Immature natural killer cell (primary cell): ENCODE data around the gene CAPN10. TPM values are rescaled to one million over a fixed set of nuclear protein-coding genes. Genes with fewer than 3 reads are reported as not detected.
"Not testable (repeated sequence)": the region's sequence is repeated elsewhere in the genome, so short reads cannot be mapped to it uniquely, and the experiment has no call there.

Source experiments
- DNase-seq, 3 donors: peaks; one replicate each; pipeline ENCODE4 v3.0.0; 2022; ENCODE audit warnings: mixed read lengths in 1 of 3
- H3K27ac Mint-ChIP-seq, 6 donors: one replicate each; pipeline ENCODE4 v1.8.0; 2020; ENCODE audit warnings: mixed read lengths in 6 of 6, mild to moderate bottlenecking in 5 of 6, inconsistent platforms in 4 of 6, moderate library complexity in 3 of 6
- H3K27me3 Mint-ChIP-seq, 3 donors: one replicate each; pipeline ENCODE4 v1.8.0; 2020 to 2021; ENCODE audit warnings: low read depth in 3 of 3, mild to moderate bottlenecking in 3 of 3, mixed read lengths in 3 of 3, moderate library complexity in 3 of 3, inconsistent platforms in 1 of 3
- H3K36me3 Mint-ChIP-seq, 3 donors: one replicate each; pipeline ENCODE4 v1.8.0; 2020; ENCODE audit warnings: mixed read lengths in 3 of 3, inconsistent platforms in 2 of 3, mild to moderate bottlenecking in 2 of 3
- H3K4me1 Mint-ChIP-seq, 2 donors: one replicate each; pipeline ENCODE4 v1.8.0; 2020; ENCODE audit warnings: inconsistent platforms in 2 of 2, mild to moderate bottlenecking in 2 of 2, mixed read lengths in 2 of 2, moderate library complexity in 1 of 2
- H3K4me3 Mint-ChIP-seq, 5 donors: one replicate each; pipeline ENCODE4 v1.8.0; 2020; ENCODE audit warnings: mild to moderate bottlenecking in 5 of 5, mixed read lengths in 5 of 5, inconsistent platforms in 3 of 5, moderate library complexity in 3 of 5
- H3K9me3 Mint-ChIP-seq, 6 donors: one replicate each; pipeline ENCODE4 v1.8.0; 2020; ENCODE audit warnings: mild to moderate bottlenecking in 6 of 6, mixed read lengths in 6 of 6, inconsistent platforms in 4 of 6, moderate library complexity in 3 of 6
- polyA plus RNA-seq, 3 donors: library from polyadenylated mRNA; unstranded; fragments of 300-500 nt; fragmentation: Illumina TruSeq; gene quantifications; one replicate each; pipeline ENCODE4 v1.2.3, GENCODE V29; 2021

CAPN10 gene
- 10 to 100 TPM in 2 of 3 donors, 1 to 10 TPM in 1; 9.7 to 22.5 (median 11.6) TPM for polyA plus RNA-seq

GRCh38 chr2:240586198-240586918 lies at the start of gene CAPN10:
CAPN10 (plus strand) TSS chr2:240586734; CDS start chr2:240586912, 178 bp downstream.
- H3K27ac Mint-ChIP-seq = peak within 1 kb of the TSS; percentile 91 to 97 (median 94)
- H3K4me3 Mint-ChIP-seq = peak within 1 kb of the TSS; percentile 93 to 97 (median 96)
- peak; percentile 96 to 97 (median 97) for DNase-seq
- H3K4me1 Mint-ChIP-seq = peaks cover 56 to 74% of the 10 kb centered on the region in 2 donors
- no peaks in the 10 kb centered on the region for H3K9me3 Mint-ChIP-seq
- H3K36me3 Mint-ChIP-seq = peaks cover 0 to 7% (median 6%) of the 10 kb centered on the region in 3 donors
- peaks cover 0 to 11% (median 0%) of the 10 kb centered on the region in 3 donors for H3K27me3 Mint-ChIP-seq

GRCh38 chr2:240538031-240538780 lies 48.3 kb upstream of the CAPN10 start:
- no peaks in the 10 kb centered on the region for H3K27me3 Mint-ChIP-seq
- H3K9me3 Mint-ChIP-seq = no peaks in the 10 kb centered on the region
- H3K4me3 Mint-ChIP-seq = no peak overlapping the region
- peaks cover 14 to 41% (median 22%) of the 10 kb centered on the region in 3 donors for H3K36me3 Mint-ChIP-seq
- peak overlapping the region in 1 of 6 donors; percentile 6 for H3K27ac Mint-ChIP-seq
- peaks cover 9 to 47% of the 10 kb centered on the region in 2 donors for H3K4me1 Mint-ChIP-seq
- DNase-seq = no peak

DNA sequence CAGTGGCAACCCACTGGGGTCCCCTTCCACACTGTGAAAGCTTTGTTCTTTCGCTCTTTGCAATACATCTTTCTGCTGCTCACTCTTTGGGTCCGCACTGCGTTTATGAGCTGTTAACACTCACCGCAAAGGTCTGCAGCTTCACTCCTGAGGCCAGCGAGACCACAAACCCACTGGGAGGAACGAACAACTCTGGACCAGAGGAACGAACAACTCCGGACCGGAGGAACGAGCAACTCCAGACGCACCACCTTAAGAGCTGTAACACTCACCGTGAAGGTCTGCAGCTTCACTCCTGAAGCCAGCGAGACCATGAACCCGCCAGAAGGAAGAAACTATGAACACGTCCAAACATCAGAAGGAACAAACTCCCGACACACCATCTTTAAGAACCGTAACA lies 47.4 kb upstream of the CAPN10 start:
- not testable (repeated sequence) for H3K9me3 Mint-ChIP-seq, H3K4me3 Mint-ChIP-seq, H3K27ac Mint-ChIP-seq, DNase-seq, H3K27me3 Mint-ChIP-seq
- H3K4me1 Mint-ChIP-seq = peaks cover 9 to 52% of the 10 kb centered on the region in 2 donors
- H3K36me3 Mint-ChIP-seq = peaks cover 11 to 42% (median 20%) of the 10 kb centered on the region in 3 donors

DNA sequence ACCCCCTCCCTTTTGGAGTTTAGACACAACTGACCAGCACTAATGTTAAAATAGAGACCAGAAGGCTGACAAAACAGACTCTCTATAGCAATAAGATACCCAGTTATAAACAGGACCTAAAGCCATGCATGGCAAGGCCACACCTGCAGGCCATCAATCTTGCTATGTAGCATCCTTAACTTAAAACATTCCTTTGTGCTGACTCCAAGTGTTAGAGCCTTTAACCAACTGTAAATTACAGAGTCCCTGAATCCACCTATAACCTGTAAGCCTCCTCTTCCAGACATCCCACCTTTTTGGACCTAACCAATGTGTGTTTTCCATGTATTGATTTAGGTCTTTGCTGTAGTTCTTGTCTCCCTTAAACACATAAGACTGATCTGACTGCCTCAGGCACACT lies 46.6 kb upstream of the CAPN10 start:
- Mint-ChIP-seq H3K27me3 (no peaks in the 10 kb centered on the region), H3K36me3 (peaks cover 14 to 44% (median 20%) of the 10 kb centered on the region in 3 donors), H3K27ac (peak overlapping the region in 3 of 6 donors; percentile 11 to 54 (median 42)), H3K4me1 (peaks cover 7 to 55% of the 10 kb centered on the region in 2 donors), H3K9me3 (no peaks in the 10 kb centered on the region), H3K4me3 (no peak overlapping the region)
- no peak for DNase-seq

- DNase-seq = no peak
- H3K27me3 Mint-ChIP-seq = peaks cover 0 to 2% (median 0%) of the 10 kb centered on the region in 3 donors
- peaks cover 11 to 14% (median 12%) of the 10 kb centered on the region in 3 donors for H3K36me3 Mint-ChIP-seq
- H3K9me3 Mint-ChIP-seq = peaks cover 0 to 2% (median 0%) of the 10 kb centered on the region in 6 donors
- H3K4me1 Mint-ChIP-seq = peaks cover 5 to 7% of the 10 kb centered on the region in 2 donors
- no peak overlapping the region for H3K4me3 Mint-ChIP-seq
- H3K27ac Mint-ChIP-seq = peak overlapping the region in 4 of 6 donors; percentile 30 to 61 (median 47)
These were observed 35.2 kb upstream of the CAPN10 start for GRCh38 chr2:240551288-240551687.

- H3K27ac Mint-ChIP-seq = peak overlapping the region in 3 of 6 donors; percentile 0 to 77 (median 17)
- H3K27me3 Mint-ChIP-seq = peaks cover 0 to 2% (median 0%) of the 10 kb centered on the region in 3 donors
- no peak overlapping the region for H3K4me3 Mint-ChIP-seq
- peaks cover 11 to 14% (median 12%) of the 10 kb centered on the region in 3 donors for H3K36me3 Mint-ChIP-seq
- H3K4me1 Mint-ChIP-seq = peaks cover 10 to 12% of the 10 kb centered on the region in 2 donors
- no peak for DNase-seq
- H3K9me3 Mint-ChIP-seq = peaks cover 0 to 2% (median 0%) of the 10 kb centered on the region in 6 donors
These were observed 34.7 kb upstream of the CAPN10 start for GRCh38 chr2:240551811-240552210.

GRCh38 chr2:240553956-240554480 lies 32.5 kb upstream of the CAPN10 start:
- no peaks in the 10 kb centered on the region for H3K9me3 Mint-ChIP-seq
- peaks cover 24 to 25% of the 10 kb centered on the region in 2 donors for H3K4me1 Mint-ChIP-seq
- H3K27ac Mint-ChIP-seq = no peak overlapping the region

DNA sequence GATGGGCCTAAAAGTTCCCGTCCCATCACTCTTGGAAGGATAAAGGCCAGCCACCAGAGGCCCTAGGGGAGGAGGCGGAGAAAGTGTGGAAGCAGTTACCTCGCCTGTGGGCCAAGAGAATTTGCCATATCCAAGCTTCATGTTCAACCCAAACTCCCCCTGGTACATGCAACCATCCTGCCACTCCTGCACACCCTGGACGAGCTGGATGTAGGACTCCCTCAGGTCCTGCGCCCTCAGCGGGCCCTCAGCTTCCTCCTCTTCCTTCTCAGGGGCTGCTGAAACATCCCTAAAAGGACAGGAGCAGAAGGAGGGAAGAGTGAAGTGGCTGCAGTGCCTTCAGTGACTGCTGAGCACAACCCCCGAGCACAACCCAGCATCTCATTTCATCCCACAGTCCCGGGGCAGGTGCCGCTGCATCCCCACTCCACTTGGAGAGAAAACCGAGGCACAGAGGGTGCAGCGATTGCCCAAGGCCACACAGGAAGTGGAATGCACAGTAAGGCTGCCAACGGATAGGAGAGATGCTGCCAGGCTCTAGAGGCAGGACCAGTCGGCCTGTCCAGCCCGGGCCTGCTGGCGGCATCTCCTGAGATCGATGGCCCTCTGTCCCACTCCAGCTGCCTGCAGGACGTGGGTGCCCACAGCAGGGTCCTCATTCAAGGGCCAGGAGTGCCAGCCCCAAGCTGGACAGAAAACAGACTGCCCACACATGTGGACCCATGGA lies 31.6 kb upstream of the CAPN10 start:
- Mint-ChIP-seq H3K4me3 (no peak overlapping the region), H3K27me3 (peaks cover under 1 to 4% (median 2%) of the 10 kb centered on the region in 3 donors), H3K36me3 (peaks cover 11 to 14% (median 12%) of the 10 kb centered on the region in 3 donors), H3K4me1 (peaks cover 33 to 34% of the 10 kb centered on the region in 2 donors), H3K27ac (no peak overlapping the region), H3K9me3 (no peaks in the 10 kb centered on the region)
- no peak for DNase-seq

More at GRCh38 chr2:240553956-240554480, 32.5 kb upstream of the CAPN10 start:
- no peak for DNase-seq
- no peak overlapping the region for H3K4me3 Mint-ChIP-seq
- peaks cover 0 to 4% (median 0%) of the 10 kb centered on the region in 3 donors for H3K27me3 Mint-ChIP-seq
- peaks cover 11 to 14% (median 12%) of the 10 kb centered on the region in 3 donors for H3K36me3 Mint-ChIP-seq

DNA sequence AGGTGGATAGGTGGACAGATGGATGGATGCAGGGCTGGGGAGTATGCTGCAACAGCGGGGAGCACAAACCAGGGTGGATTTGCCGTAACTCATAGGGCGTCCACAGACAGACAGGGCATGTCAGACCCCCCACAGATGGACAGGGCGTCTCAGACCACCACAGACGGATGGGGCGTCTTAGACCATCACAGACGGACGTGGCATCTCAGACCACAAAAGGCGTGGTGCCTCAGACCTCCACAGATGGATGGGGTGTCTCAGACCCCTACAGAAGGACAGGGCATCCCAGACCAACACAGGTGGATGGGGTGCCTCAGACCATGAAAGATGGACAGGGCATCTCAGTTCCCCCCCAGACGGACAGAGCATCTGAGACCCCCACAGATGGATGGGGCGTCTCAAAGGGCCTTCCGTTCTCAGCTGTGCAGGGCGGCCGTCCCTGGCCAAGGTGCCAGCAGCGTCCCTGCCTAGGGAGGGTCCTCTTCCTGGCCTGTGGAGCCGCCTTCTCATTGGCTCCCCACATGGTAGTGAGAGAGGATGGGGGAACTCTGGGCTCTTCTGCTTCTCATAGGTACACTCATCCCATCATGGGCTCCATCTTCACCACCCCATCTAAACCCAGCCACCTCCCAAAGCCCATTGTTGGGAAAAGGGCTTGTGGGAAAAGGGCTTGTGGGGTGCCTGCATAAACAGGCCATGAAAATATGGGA lies 30.8 kb upstream of the CAPN10 start:
- Mint-ChIP-seq H3K4me3 (no peak overlapping the region), H3K4me1 (peaks cover 35 to 37% of the 10 kb centered on the region in 2 donors), H3K9me3 (no peaks in the 10 kb centered on the region)

DNA sequence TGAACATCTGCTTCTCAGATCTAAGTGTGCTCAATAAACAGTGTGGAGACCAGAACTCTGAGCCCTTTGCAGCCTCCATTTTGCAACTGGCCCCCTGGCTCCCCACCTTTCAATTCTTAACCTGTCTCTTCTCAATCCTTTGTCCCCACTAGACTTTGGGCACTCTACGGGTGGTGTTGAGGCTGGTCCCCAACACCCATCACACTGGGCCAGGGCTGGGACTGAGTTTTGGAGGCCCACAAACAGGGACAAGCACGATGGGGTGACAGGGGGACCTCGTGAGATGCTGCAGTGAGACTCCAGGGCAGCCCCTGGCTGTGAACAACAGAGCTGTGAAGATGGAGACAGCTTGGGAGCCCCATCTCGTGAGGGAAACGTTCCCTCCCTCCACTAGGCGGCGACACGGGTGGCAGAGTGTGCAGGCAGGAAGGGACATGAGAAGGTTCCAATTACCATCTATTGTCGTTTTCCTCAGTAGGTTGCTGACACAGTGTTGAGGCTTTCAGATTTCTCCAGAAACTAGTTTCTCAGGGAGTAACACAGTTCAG lies 29.9 kb upstream of the CAPN10 start:
- peaks cover 3 to 9% (median 4%) of the 10 kb centered on the region in 3 donors for H3K36me3 Mint-ChIP-seq
- peak overlapping the region in 4 of 6 donors; percentile 28 to 64 (median 43) for H3K27ac Mint-ChIP-seq
- peak; percentile 42 to 65 (median 60) for DNase-seq
- H3K9me3 Mint-ChIP-seq = no peaks in the 10 kb centered on the region
- H3K4me1 Mint-ChIP-seq = peaks cover 41 to 44% of the 10 kb centered on the region in 2 donors
- H3K27me3 Mint-ChIP-seq = peaks cover 5 to 9% (median 9%) of the 10 kb centered on the region in 3 donors
- peak overlapping the region; percentile 22 to 68 (median 63) for H3K4me3 Mint-ChIP-seq

More for the DNA sequence above, 30.8 kb upstream of the CAPN10 start:
- Mint-ChIP-seq H3K36me3 (peaks cover 10 to 13% (median 11%) of the 10 kb centered on the region in 3 donors), H3K27ac (no peak overlapping the region), H3K27me3 (peaks cover 2 to 4% (median 4%) of the 10 kb centered on the region in 3 donors)
- no peak for DNase-seq

DNA sequence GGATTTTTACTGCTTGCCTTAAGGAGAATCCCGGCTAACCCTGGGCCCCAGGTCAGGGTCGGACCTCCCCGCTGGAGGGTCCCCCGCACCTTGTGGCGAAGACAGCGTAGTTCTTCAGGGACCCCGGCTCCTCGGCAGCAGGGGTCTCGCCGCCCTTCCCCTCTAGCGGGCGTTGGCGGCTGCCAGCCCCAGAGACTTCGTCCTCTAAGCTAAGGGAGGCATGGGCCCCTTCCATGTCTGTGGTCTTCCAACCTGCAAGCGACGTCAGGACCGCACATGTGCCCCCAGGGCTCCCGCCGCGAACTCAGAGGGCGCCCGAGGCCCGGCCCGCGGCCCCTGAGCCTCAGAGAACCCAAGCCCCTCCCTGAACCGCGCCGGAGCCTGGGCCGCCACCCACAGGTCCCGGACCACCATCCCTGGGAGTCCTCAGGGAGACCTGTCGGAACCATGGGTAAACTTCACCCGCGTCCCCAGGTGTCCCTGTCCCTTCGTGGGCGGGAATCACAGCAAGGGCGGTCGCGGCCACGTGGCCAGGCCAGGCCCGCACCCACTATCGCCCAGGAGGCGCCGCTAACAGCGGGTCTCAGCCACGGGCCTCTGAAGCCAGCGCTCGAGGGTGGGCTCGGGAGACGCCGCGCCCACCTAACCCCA lies 29.3 kb upstream of the CAPN10 start:
- H3K27ac Mint-ChIP-seq = peak overlapping the region in 2 of 6 donors; percentile 40 to 64
- no peak for DNase-seq
- H3K9me3 Mint-ChIP-seq = no peaks in the 10 kb centered on the region
- peak overlapping the region; percentile 22 to 68 (median 63) for H3K4me3 Mint-ChIP-seq
- H3K4me1 Mint-ChIP-seq = peaks cover 45 to 47% of the 10 kb centered on the region in 2 donors
- H3K36me3 Mint-ChIP-seq = peaks cover 0 to 5% (median 0%) of the 10 kb centered on the region in 3 donors
- H3K27me3 Mint-ChIP-seq = peaks cover 5 to 9% (median 9%) of the 10 kb centered on the region in 3 donors

DNA sequence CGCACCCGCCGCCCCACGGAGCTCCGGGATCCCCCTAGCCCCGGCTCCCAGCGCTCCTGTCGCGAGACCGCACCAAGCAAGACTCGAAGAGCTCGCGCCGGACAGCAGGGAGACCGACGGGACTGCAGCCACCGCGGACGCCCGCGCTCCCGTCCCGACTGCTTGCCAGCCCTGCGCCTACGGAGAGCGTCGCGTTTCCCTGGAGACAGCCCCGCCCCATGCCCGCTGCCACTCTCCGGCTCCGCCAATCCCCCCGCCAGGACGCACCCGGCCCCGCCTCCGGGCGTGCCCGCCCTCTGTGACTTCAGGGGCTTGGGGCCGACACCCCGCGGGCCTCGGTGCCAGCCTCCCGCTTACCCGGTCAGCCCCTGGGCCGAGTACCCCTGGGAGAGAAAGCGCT lies 28.7 kb upstream of the CAPN10 start, which contains the start of gene ANKMY1:
Gene ANKMY1, minus strand, starts transcription at position 181 of the 400 bp plus-strand sequence. CDS start 653 bp downstream, outside the sequence.
- peaks cover 50 to 53% of the 10 kb centered on the region in 2 donors for H3K4me1 Mint-ChIP-seq
- peaks cover 0 to 5% (median 0%) of the 10 kb centered on the region in 3 donors for H3K36me3 Mint-ChIP-seq
- DNase-seq = peak; percentile 48 to 58 (median 52)
- no peaks in the 10 kb centered on the region for H3K9me3 Mint-ChIP-seq
- peak within 1 kb of the TSS; percentile 78 to 89 (median 83) for H3K4me3 Mint-ChIP-seq
- H3K27ac Mint-ChIP-seq = peak within 1 kb of the TSS in 5 of 6 donors; percentile 76 to 95 (median 93)
- peaks cover 5 to 9% (median 9%) of the 10 kb centered on the region in 3 donors for H3K27me3 Mint-ChIP-seq
